Medulla oblongata (tissue), 1 donor: ENCODE measurements around the gene VSTM4.

Experiments used
- DNase-seq: peaks from one replicate; pipeline ENCODE4 v3.0.0-alpha.2; 2015; ENCODE audit errors: extremely low spot score

Gene VSTM4

GRCh38 chr10:49040601-49041000, 74.7 kb downstream of the VSTM4 start:
- no peak for DNase-seq

GRCh38 chr10:49039409-49039808, 75.9 kb downstream of the VSTM4 start:
- DNase-seq = no peak

DNA sequence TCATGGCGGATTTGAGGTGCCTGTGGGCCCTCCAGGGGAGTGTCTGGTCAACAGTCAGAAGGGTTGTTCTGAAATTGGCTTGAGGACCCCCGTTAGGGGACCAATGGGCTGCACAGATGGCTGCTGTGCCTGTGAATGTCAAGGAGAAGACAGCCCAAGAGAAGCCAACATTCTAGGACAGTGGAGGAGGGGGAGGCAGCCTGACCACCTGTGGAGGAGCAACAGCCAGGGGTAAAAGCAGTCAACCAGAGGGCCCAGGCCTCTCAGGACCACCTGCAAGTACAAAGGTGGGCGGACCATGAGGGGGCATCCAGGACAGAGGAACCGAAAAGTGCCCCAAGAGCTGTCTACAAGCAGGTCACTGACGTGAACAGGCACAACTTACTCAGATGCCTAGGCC, 76.6 kb downstream of the VSTM4 start:
- DNase-seq = no peak

DNA sequence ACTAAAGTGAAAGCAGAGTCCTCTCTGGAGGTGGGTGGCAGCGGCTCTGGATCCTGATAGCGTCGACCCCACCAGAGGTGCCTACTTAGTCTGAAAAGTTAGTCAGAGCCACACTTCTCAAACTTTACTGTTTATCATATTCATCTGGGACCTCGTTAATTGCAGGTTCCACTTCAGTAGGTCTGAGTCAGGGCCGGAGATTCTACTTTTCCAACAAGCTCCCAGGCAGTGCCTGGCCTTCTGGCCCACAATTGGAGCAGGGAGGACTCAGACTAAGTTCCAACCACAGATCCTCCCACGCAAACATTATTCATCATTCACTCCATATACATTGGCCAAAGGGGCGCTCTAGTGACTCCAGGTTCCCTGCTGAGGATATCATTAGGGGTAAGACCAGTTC, 78.1 kb downstream of the VSTM4 start:
- DNase-seq = no peak

DNA sequence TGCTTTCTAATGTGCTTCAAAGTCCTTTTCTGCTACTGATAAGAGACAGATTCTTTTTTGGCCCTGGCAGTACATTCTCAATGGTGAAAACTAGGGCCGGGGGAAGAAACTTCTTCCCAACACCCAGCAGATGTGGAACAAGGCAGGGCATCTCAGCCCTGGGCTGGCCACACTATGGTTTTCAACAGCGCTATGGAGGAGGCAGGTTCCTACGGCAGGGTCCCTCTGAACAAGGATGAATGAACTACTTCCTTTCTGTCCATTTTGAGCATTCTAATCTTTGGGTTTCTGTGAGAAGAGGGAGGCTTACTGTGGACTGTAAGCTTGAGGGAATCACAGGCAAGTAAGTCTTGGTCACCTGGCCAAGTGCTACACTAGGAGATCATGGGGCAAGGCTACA, 78.7 kb downstream of the VSTM4 start:
- DNase-seq = no peak

DNA sequence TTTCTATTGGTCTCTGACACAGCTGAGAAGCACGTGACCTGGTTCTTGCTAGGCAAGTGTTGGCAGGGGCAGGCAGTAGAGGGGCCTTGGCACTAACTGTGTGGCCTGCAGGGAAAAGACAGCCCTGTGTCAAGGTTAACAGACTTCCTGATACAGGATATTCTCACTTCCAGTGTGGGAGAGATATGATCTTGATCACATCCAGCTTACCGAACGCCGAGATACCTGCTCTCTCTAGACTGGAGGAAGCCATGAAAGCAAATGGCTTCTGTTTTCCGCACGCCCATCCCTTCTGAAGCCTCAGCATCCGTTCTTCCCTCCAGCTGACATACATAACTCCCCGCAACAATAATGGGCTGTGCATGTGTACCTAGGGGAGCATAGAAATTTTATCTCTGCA, 79.4 kb downstream of the VSTM4 start:
- DNase-seq = no peak

DNA sequence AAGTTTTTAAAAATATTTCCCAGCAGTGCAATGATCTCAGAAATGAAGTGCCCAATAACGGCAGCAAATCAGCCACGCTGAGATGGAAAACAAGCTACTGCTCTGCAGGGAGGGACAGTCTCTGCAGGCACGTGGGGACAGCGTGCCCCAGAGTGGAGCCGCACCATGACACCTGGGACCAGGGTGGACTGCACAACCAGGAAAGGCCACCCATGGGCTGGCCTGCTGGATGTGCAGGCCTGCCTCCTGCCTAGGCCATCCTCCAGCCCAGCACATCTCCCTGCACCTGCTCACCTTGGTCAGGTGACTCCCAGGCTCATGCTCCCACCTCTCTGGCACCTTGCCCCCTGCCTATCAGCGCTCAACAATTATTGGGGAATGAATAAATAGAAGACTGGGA, 80.4 kb downstream of the VSTM4 start:
- no peak for DNase-seq

- no peak for DNase-seq
These were observed 81.4 kb downstream of the VSTM4 start for GRCh38 chr10:49033939-49034338.

DNA sequence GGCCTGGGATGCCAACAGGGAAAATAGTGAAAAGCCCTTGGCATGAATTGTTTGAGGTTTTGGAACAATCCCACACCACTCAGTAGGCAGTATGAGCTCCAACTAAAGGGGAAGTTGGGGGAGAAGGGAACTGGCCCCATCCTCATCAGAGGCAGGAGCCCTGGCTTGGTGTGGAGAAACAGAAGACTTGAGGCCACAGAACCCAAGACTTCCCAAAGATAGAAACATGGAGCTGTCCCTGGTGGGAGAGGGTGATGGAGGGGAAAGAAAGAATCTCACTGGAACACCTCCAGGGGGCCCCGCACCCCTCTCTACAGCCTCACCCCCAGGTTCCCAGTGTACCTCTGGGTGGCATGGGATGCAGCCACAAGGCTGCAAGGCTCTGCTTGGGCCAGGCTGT, 85.7 kb downstream of the VSTM4 start:
- no peak for DNase-seq

DNA sequence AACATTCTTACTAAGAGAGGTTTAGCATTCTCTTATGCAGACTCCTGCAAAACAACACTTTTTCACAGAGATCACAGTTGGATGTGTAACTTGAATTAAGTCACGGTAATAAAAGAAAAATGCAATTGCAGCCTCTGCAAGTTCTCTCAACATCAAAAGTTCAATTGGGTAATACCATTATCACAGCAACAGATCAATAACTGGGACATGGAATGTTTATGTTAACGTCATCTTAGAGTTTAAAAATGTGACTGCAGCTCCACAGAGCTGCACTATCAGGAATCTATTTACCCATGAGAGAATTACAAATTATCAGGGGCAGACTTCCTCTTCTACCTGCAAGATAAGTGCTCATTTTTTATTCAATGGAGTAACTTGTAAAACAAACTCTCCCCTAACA, 86.7 kb downstream of the VSTM4 start:
- no peak for DNase-seq

GRCh38 chr10:49025347-49025983, 89.9 kb downstream of the VSTM4 start:
- no peak for DNase-seq

- DNase-seq = no peak
These were observed 90.8 kb downstream of the VSTM4 start for GRCh38 chr10:49024484-49024883.

DNA sequence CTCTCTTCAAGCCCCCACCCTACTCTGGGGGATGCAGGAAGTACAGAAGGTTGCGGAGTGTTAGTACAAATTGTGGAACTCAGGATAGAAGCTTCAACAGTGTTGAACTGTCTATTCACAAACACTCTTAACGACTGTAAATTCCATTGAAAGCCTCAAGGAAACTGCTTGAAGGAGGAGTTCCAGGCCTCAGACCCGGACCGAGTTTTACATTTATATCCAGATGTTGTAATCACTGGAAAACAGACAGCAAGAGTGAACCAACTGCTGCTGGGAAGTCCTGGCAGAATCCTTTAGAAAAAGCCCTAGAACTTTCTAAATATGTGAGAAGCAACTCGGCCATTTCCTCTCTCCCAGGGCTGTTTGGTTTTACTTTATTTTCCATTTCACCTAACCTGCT, 91.6 kb downstream of the VSTM4 start:
- DNase-seq = no peak

- DNase-seq = no peak
These were observed 92.3 kb downstream of the VSTM4 start for GRCh38 chr10:49023071-49023470.

DNA sequence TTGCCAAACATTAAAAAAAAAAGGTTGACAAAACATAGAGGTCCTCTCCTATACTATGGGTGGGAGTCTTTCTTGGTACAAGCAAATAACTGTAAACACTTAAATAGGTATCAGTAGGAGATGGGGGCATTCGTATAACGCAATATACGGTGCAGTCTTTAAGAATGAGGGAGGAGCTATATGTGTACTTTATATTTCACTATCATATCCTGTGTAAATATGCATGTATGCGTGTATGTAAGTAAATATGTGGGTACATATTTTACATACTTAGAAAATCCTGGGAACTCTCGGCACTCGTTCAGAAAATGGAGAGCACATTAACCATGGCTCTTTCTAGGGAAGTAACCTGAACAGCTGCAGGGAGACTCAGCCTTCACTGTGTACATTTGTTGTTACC, 93.6 kb downstream of the VSTM4 start:
- no peak for DNase-seq

DNA sequence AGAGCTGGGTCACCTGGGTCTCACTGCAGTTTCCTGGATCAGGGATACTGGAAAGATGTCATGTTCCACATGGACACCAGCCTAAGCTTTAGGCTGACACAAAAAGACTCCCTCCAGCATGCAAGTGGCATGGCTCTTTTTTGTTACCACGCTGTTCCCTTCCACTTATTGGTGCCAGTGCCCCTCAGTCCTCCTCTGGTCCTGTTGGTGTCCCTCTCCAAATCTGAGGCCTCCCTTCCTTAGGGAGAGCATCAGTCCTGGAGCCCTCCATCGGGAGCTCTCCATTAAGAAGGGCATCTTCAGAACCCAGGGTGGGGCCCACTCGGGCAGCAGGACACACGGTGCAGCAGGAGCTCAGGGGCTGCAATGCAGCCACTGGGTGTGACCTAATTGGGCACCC, 99.6 kb downstream of the VSTM4 start:
- no peak for DNase-seq

DNA sequence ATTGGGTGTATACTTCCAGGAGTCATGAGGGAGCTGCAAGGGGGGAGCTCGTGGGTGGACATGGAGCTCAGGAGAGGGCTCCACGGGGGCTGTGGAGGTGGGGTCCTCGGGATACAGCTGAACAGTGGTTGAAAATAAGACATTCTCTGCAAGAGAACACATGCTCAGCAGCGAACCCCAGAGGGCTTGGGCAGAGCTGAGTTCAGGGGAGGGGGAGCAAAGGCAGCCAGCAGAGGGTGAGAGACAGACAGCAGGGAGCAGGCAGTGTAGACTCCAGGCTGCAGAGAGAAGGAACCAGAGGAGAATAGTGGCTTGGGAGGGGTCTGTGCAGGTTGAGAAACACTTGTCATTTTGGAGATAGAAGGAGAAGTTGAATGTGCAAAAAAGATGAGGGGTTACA, 102.7 kb downstream of the VSTM4 start:
- no peak for DNase-seq

DNA sequence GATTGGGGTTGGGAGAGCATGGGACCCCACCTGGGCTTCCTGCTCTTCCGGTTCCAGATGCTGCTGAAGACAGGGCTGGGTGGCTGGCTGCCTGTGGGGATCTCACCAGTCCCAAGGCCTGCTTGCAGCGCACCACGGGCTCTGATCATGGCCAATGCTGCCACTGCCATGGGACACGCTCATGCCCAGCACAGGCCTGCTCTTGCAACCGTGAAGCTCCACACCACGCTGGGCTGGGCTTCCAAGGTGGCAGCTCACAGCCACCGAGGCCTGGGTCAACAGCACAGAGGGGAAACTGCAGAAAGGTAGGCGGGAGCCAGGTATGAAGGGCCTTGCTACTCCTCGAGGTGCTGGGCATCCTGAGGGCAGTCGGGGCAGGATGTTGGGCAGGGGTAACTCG, 103.6 kb downstream of the VSTM4 start:
- DNase-seq = no peak

- DNase-seq = no peak
These were observed 104.5 kb downstream of the VSTM4 start for GRCh38 chr10:49010865-49011264.

DNA sequence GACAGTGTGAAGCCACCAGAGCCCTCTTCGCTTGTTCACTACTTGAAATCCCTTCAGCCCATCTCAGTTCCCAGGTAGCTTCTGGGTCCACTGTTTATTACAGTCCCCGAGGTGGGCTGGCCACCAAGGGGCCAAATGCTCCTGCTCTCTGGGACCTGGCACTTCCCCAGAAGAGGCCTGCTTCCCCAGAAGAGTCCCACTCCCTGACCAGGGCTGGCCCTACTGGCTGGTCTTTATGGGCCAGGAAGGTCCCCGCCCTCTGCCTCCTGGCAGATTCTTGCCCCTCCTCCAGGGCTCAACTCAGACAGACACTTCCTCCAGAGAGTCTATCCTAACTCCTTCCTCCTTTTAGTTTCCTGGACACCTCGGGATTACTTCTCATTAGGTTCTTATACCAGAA, 105.0 kb downstream of the VSTM4 start:
- DNase-seq = peak; percentile 9

- DNase-seq = no peak
These were observed 105.9 kb downstream of the VSTM4 start for GRCh38 chr10:49009199-49009979.

GRCh38 chr10:49008505-49009198, 106.7 kb downstream of the VSTM4 start:
- DNase-seq = no peak

- no peak for DNase-seq
These were observed 107.2 kb downstream of the VSTM4 start for GRCh38 chr10:49008091-49008490.
